K562 (cell line): ENCODE measurements around the gene KIR2DL4. TPM values are rescaled to one million over a fixed set of nuclear protein-coding genes. Genes with fewer than 3 reads are reported as not detected.
A peak's percentile ranks its signal among the peaks of the same experiment; 100 is the strongest.
"Not testable (repeated sequence)": the region's sequence is repeated elsewhere in the genome, so short reads cannot be mapped to it uniquely, and the experiment has no call there.

Experiments
- ATAC-seq: fragments of 200-7000 bp; cut with Tn5 transposase; 3 replicates; pipeline ENCODE4 v1.9.1; 2020; ENCODE audit warnings: moderate library complexity
- BruUV-seq: library from RNA; stranded (reverse); fragments of 400-500 nt; replicated peaks from 2 replicates; lab custom pipeline; 2021; lab: Mats Ljungman, UMichigan
- CTCF ChIA-PET: fragments of 300-600 bp; formaldehyde crosslinking; extraction: SDS; loops from one replicate; lab custom pipeline; 2021; ENCODE audit warnings: low intra/inter-chr PET ratio; lab: Yijun Ruan, JAX
- POLR2A ChIA-PET: fragments of 300-600, 350-650 bp; sonication (Branson Sonifier 250); formaldehyde crosslinking; extraction: SDS; loops from one replicate; lab custom pipeline; 2021; ENCODE audit warnings: antibody characterized with exemption, inconsistent platforms; lab: Yijun Ruan, JAX
- DNase-seq, 4 experiments: peaks; one replicate each; pipeline versions ENCODE4 v3.0.0 to v3.0.0-alpha.2; 2011 to 2018; ENCODE audit warnings: low spot score in 3 of 4, mixed read lengths in 3 of 4; ENCODE audit errors: extremely low read depth in 1 of 4
- FAIRE-seq: peaks from 2 replicates; lab custom pipeline; 2011; peaks lifted over from hg19 to GRCh38; lab: Jason Lieb, UNC
- H2AFZ ChIP-seq: 2 replicates; pipeline ENCODE4 v1.6.0; 2011; ENCODE audit warnings: low read depth, low read length, control low read depth, inconsistent platforms
- H3K27ac ChIP-seq: fragments of 200-600 bp; 3 replicates; pipeline ENCODE4 v1.8.0; 2011; ENCODE audit warnings: low read depth, mild to moderate bottlenecking, control low read depth, inconsistent platforms, low read length, moderate library complexity, mixed read lengths; ENCODE audit errors: extremely low read depth
- H3K27me3 ChIP-seq, 2 experiments: fragments of 300-600 bp in 1 of 2; 2 replicates in 1 of 2; 3 replicates in 1 of 2; pipeline versions ENCODE4 v1.6.0 to v1.8.0; 2011; ENCODE audit warnings: inconsistent platforms in 2 of 2, low read length in 2 of 2, mild to moderate bottlenecking in 1 of 2, mixed read lengths in 1 of 2, moderate library complexity in 1 of 2; ENCODE audit not compliant: control insufficient read depth in 2 of 2, insufficient read depth in 2 of 2
- H3K36me3 ChIP-seq: fragments of 300-600 bp; 3 replicates; pipeline ENCODE4 v1.8.0; 2011; ENCODE audit warnings: mild to moderate bottlenecking, low read length, inconsistent platforms; ENCODE audit not compliant: control insufficient read depth, insufficient read depth
- H3K4me1 ChIP-seq, 2 experiments: fragments of 200-600 bp in 1 of 2; replicated peaks in 1 of 2; 2 replicates in 1 of 2; 3 replicates in 1 of 2; pipeline versions ENCODE4 v1.5.1 to v1.8.0; 2011; ENCODE audit warnings: inconsistent platforms in 2 of 2, low read length in 2 of 2, mild to moderate bottlenecking in 1 of 2, mixed read lengths in 1 of 2, moderate library complexity in 1 of 2; ENCODE audit not compliant: control insufficient read depth in 2 of 2, insufficient read depth in 2 of 2
- H3K4me2 ChIP-seq: 2 replicates; pipeline ENCODE4 v1.6.1; 2011; ENCODE audit warnings: low read length, control low read depth, inconsistent platforms, mixed read lengths; ENCODE audit not compliant: insufficient read depth
- H3K4me3 ChIP-seq: fragments of 200-600 bp; sonication (generic), shearing (Covaris generic); 2 replicates; pipeline ENCODE4 v1.5.1; 2016; ENCODE audit warnings: control low read depth, inconsistent platforms
- H3K79me2 ChIP-seq: fragments of 200-600 bp; 3 replicates; pipeline ENCODE4 v1.8.0; 2011; ENCODE audit warnings: low read length, inconsistent platforms; ENCODE audit not compliant: control insufficient read depth, insufficient read depth
- H3K9ac ChIP-seq, 2 experiments: 2 replicates each; pipeline versions ENCODE4 v1.6.0 to v1.6.1; 2011; ENCODE audit warnings: low read depth in 2 of 2, low read length in 2 of 2, control low read depth in 1 of 2, inconsistent platforms in 1 of 2, mild to moderate bottlenecking in 1 of 2, mixed read lengths in 1 of 2; ENCODE audit not compliant: insufficient read depth in 1 of 2
- H3K9me1 ChIP-seq: one replicate; pipeline ENCODE4 v1.6.0; 2011; ENCODE audit warnings: inconsistent platforms, mild to moderate bottlenecking, low read length, moderate library complexity; ENCODE audit not compliant: control insufficient read depth, insufficient read depth
- H3K9me3 ChIP-seq: replicated peaks from 2 replicates; pipeline ENCODE4 v1.5.1; 2011; ENCODE audit warnings: low read depth, low read length, inconsistent platforms; ENCODE audit not compliant: control insufficient read depth, insufficient read depth
- H4K20me1 ChIP-seq: replicated peaks from 2 replicates; pipeline ENCODE4 v1.6.1; 2011; ENCODE audit warnings: low read length, inconsistent platforms, mixed read lengths; ENCODE audit not compliant: control insufficient read depth, insufficient read depth
- NFIC ChIP-seq: fragments of 450-650 bp; IDR thresholded peaks from 2 replicates; pipeline ENCODE4 v1.6.1; 2017; ENCODE audit warnings: mild to moderate bottlenecking, inconsistent platforms
- NRF1 ChIP-seq, 2 experiments: fragments of 450-650 bp; IDR thresholded peaks in 1 of 2; conservative IDR thresholded peaks in 1 of 2; 2 replicates each; pipeline ENCODE4 v1.6.1; 2014; ENCODE audit warnings: mild to moderate bottlenecking in 2 of 2
- WGBS: fragments of 100-300 bp; shearing (Covaris generic); methylation state at CpG from one replicate; pipeline ENCODE4 v1.1.6; 2016; ENCODE audit warnings: low coverage, mixed read lengths; ENCODE audit not compliant: insufficient coverage; ENCODE audit errors: missing lambda C conversion rate; 5-methylcytosine and 5-hydroxymethylcytosine counted together
- in situ Hi-C: fragments of 300-500 bp; cut with MboI; formaldehyde crosslinking; loops from 4 replicates; pipeline ENCODE4 v1.15.0; 2018; ENCODE audit warnings: inconsistent platforms, mixed read lengths
- intact Hi-C: fragments of 100-400 bp; cut with micrococcal nuclease; formaldehyde crosslinking; loops from 2 replicates; pipeline ENCODE4 v1.14.2; 2022
- polyA plus RNA-seq, 8 experiments: library from polyadenylated mRNA; depleted of rRNA in 4 of 8; stranded (reverse) in 5 of 8; unstranded in 3 of 8; fragments of >200 nt; fragmentation: Nextera tagmentation in 2 of 8; fragmentation: Illumina TruSeq in 1 of 8; extraction: Ambion mirVana in 2 of 8; extraction: Trizol in 1 of 8; gene quantifications; 2 replicates each; pipeline versions ENCODE4 v1.2.1 to v1.2.3, GENCODE V29; 2011 to 2014; ENCODE audit warnings: inconsistent platforms in 1 of 8, missing spikeins in 1 of 8
- total RNA-seq, 7 experiments: library from RNA; depleted of rRNA in 6 of 7; stranded (reverse); fragments of >200 nt in 6 of 7; fragmentation: Illumina TruSeq in 2 of 7; extraction: Trizol in 2 of 7; gene quantifications; 2 replicates each; pipeline versions ENCODE4 v1.2.1 to v1.2.3, GENCODE V29; 2011 to 2021; ENCODE audit warnings: low replicate concordance in 1 of 7

The KIR2DL4 gene
- total and polyA plus RNA-seq, 9 of the 15 experiments (the other 6 are each of a cell fraction or from before 2014, with no cell fraction given), result not detected

GRCh38 chr19:54786091-54786723 is 17.2 kb upstream of the KIR2DL4 start:
- CTCF ChIA-PET, ATAC-seq, H4K20me1 ChIP-seq, H3K4me3 ChIP-seq, H3K9ac ChIP-seq, H3K36me3 ChIP-seq, H3K4me2 ChIP-seq, H3K9me1 ChIP-seq, POLR2A ChIA-PET, H3K9me3 ChIP-seq, H3K27ac ChIP-seq, H2AFZ ChIP-seq, DNase-seq, intact Hi-C loops, in situ Hi-C loops, FAIRE-seq, H3K79me2 ChIP-seq, BruUV-seq, H3K4me1 ChIP-seq: not testable (repeated sequence)
- 9% methylated on average over 23 of the region's 24 CpGs for WGBS
- TF ChIP-seq NFIC (0 out of 2 replicates have a peak, but pooled peaks have one; percentile 26), NRF1 (conservative IDR thresholded peaks at IDR 0.05 in 1 of 2, IDR thresholded peaks at IDR 0.05 in 1 of 2) (peak in 1 of 2 experiments; percentile 13; a peak in 1 of 4 replicates)
- peaks cover 3 to 28% of the 10 kb centered on the region in 2 experiments; a peak in 3 of 5 replicates for H3K27me3 ChIP-seq

- H3K4me3 ChIP-seq, H3K9me3 ChIP-seq, ATAC-seq, H3K4me1 ChIP-seq, CTCF ChIA-PET, POLR2A ChIA-PET, DNase-seq, H3K9ac ChIP-seq, H3K9me1 ChIP-seq, H2AFZ ChIP-seq, in situ Hi-C loops, H4K20me1 ChIP-seq, BruUV-seq, H3K36me3 ChIP-seq, H3K27ac ChIP-seq, H3K79me2 ChIP-seq, intact Hi-C loops, H3K4me2 ChIP-seq, FAIRE-seq: not testable (repeated sequence)
- peaks cover 3 to 35% of the 10 kb centered on the region in 2 experiments; a peak in 3 of 5 replicates for H3K27me3 ChIP-seq
- WGBS, result 0% methylated on average over 6 of the region's 6 CpGs
These were observed 15.3 kb upstream of the KIR2DL4 start for GRCh38 chr19:54788154-54788553.
